Measurements from ENCODE around the gene CWF19L2. TPM values are rescaled to one million over a fixed set of nuclear protein-coding genes. Genes with fewer than 3 reads are reported as not detected.

Gene CWF19L2
- 8.6 and 13.0 TPM in 2 replicates for total RNA-seq (2014; rRNA removed)
- Bru-seq, nascent RNA: percentile 78 among the genes with signal in this experiment
- BruChase-seq, experiment 1, labeled RNA remaining after a 6-hour chase: percentile 60 among the genes with signal in this experiment
- BruChase-seq, experiment 2, labeled RNA remaining after a 2-hour chase: percentile 71 among the genes with signal in this experiment
- long read RNA-seq, transcript CWF19L2-201 (18 exons, 3,278 nt): major isoform, 16 of 36 reads
- long read RNA-seq, partial matches to known transcripts: 12 of 36 reads
- long read RNA-seq, other reads (novel, unspliced or antisense): 8 of 36 reads

DNA sequence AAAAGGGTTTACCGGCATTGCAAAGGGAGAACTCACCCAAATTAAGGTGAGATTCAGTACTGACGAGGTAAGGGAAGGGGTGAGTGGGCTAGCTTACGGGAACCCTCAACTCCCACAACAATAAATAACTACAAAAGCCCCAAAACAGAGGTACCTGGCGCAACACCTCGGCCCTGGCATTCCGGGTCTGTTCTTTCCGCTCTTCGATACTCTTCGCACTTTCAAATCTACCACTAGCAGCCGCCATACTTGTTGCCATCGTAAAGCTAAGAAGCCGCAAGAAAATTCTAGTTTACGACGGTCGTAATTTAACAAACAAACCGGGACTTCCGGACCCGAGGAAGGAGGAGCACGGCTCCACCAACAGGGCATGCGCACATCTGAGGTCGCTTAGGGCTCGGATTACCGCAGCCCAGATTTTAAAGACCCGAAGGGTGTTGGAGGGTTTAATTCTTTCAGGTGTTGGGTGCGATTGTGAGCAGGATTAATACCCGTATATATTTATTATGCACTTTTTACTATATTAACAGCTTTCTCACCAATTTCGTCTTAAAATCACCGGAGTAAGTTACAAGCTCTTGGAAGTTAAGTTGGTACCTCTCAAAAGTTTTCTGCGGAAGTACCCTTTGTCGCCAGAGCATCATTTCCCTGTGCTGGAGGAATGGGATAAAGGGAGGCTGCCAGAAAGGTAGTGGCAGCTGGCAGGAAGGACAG is at the start of gene CWF19L2:
Gene CWF19L2 (minus strand): TSS at position 268 of the 714 bp plus-strand sequence. CDS start 9 bp downstream, at position 259.
- Histone ChIP-seq H3K9ac (ENCODE audit: low read length) (peak within 1 kb of the TSS; percentile 82), H2AFZ (ENCODE audit: low read length) (peak within 1 kb of the TSS; percentile 87), H3K36me3 (ENCODE audit: low read depth, low read length) (peaks cover 12% of the 10 kb centered on the region; the same call in 1 of the 2 replicates), H3K4me3 (ENCODE audit: low read length) (peak within 1 kb of the TSS; percentile 90), H3K4me2 (ENCODE audit: low read length) (peak within 1 kb of the TSS; percentile 94), H3K79me2 (ENCODE audit: low read length) (peaks cover 22% of the 10 kb centered on the region), H3K27ac (ENCODE audit: low read length) (no peak within 1 kb of the TSS), H3K4me1 (ENCODE audit: insufficient read depth, low read length) (peaks cover 14% of the 10 kb centered on the region), H3K9me3 (ENCODE audit: low read length) (no peaks in the 10 kb centered on the region), H3K27me3 (ENCODE audit: low read length) (no peaks in the 10 kb centered on the region), H3F3A (ENCODE audit: low read length, unreplicated experiment) (no peaks in the 10 kb centered on the region), H3K9me2 (replicated peaks; ENCODE audit: low read length) (no peaks in the 10 kb centered on the region), H4K20me1 (ENCODE audit: low read length) (no peaks in the 10 kb centered on the region)
- ATAC-seq: peak; percentile 98
- POLR2A ChIA-PET (ENCODE audit: unreplicated experiment): interaction anchor here (0.6 to 1.0 kb wide), 5 partner anchors 17 to 373 kb away, joined by 3 to 4 read pairs (median 4); no protein-coding TSS in a partner anchor
- intact Hi-C loops (cut with micrococcal nuclease): loop anchor here (1.0 kb wide), 1 partner anchor 36 kb away; no protein-coding TSS in a partner anchor
- DNase-seq: peak; percentile 98
- TF ChIP-seq, protein P1, sequence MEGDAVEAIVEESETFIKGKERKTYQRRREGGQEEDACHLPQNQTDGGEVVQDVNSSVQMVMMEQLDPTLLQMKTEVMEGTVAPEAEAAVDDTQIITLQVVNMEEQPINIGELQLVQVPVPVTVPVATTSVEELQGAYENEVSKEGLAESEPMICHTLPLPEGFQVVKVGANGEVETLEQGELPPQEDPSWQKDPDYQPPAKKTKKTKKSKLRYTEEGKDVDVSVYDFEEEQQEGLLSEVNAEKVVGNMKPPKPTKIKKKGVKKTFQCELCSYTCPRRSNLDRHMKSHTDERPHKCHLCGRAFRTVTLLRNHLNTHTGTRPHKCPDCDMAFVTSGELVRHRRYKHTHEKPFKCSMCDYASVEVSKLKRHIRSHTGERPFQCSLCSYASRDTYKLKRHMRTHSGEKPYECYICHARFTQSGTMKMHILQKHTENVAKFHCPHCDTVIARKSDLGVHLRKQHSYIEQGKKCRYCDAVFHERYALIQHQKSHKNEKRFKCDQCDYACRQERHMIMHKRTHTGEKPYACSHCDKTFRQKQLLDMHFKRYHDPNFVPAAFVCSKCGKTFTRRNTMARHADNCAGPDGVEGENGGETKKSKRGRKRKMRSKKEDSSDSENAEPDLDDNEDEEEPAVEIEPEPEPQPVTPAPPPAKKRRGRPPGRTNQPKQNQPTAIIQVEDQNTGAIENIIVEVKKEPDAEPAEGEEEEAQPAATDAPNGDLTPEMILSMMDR (conservative IDR thresholded peaks at IDR 0.05; ENCODE audit: low read depth, low read length): no peak
- CTCF ChIA-PET: interaction anchor here (0.6 kb wide), 1 partner anchor 225 kb away, joined by 3 read pairs; no protein-coding TSS in a partner anchor
- BruUV-seq (replicated peaks): no TSS peak

DNA sequence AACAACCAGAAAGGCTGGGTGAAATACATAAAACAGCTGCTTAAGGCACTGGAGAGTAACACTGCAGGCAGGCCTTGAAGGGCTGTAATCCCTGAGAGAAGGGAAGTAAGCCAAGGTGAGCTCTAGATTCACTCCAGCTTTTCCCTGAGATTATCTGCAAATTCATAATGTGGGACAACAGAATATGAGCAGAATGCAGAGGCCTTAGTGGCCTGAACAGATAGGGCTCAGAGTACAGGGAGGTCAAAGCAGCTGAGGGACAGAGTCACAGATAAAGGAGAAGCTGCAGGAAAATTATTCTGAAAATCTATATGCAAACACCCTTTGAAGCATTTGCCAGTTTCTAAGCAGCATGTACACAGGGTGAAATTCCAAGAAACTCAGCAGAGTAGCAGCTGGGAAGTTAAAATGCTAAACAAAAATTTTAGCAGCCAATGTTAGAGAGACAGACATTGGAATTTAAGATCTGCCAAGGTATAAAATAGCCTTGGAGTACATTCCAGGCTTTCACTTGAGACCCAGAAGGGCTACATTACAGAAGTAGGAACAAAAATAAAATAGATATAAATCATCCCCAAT is 48.1 kb upstream of the CWF19L2 start:
- Histone ChIP-seq H3K27ac (ENCODE audit: low read length) (no peak overlapping the region), H3K9me2 (replicated peaks; ENCODE audit: low read length) (no peaks in the 10 kb centered on the region), H3K79me2 (ENCODE audit: low read length) (no peaks in the 10 kb centered on the region), H3K4me3 (ENCODE audit: low read length) (no peak overlapping the region), H3K4me2 (ENCODE audit: low read length) (no peak overlapping the region), H4K20me1 (ENCODE audit: low read length) (no peaks in the 10 kb centered on the region), H3F3A (ENCODE audit: low read length, unreplicated experiment) (no peaks in the 10 kb centered on the region), H2AFZ (ENCODE audit: low read length) (no peak overlapping the region), H3K9ac (ENCODE audit: low read length) (no peak overlapping the region), H3K9me3 (ENCODE audit: low read length) (no peaks in the 10 kb centered on the region; the same call in 1 of the 2 replicates), H3K27me3 (ENCODE audit: low read length) (no peaks in the 10 kb centered on the region), H3K36me3 (ENCODE audit: low read depth, low read length) (peaks cover 24% of the 10 kb centered on the region), H3K4me1 (ENCODE audit: insufficient read depth, low read length) (no peaks in the 10 kb centered on the region)
- TF ChIP-seq EZH2phosphoT487 (IDR thresholded peaks at IDR 0.05; ENCODE audit: borderline replicate concordance, low read length) (no peak), EZH2 (IDR thresholded peaks at IDR 0.05; ENCODE audit: low read length, unreplicated experiment) (no peak)
- TF ChIP-seq, protein P1 (conservative IDR thresholded peaks at IDR 0.05; ENCODE audit: low read depth, low read length): no peak
- intact Hi-C loops (cut with micrococcal nuclease): no loop called here
- POLR2A ChIA-PET (ENCODE audit: unreplicated experiment): no interaction called here
- DNase-seq (no peak), ATAC-seq (no peak)
- BruUV-seq (replicated peaks): no TSS peak
- CTCF ChIA-PET: no interaction called here

Measured in PC-3 (cell line).